Heart right ventricle (tissue), 16 donors: ENCODE measurements around the gene TNRC6B. TPM values are rescaled to one million over a fixed set of nuclear protein-coding genes. Genes with fewer than 3 reads are reported as not detected.

Source experiments
- ATAC-seq, 8 donors: fragments of 200-7000 bp; cut with Tn5 transposase; one replicate each; pipeline ENCODE4 v1.9.1; 2020; ENCODE audit warnings: mild to moderate bottlenecking in 8 of 8, moderate library complexity in 8 of 8, moderate number of reproducible peaks in 1 of 8
- DNase-seq, 2 donors: peaks; one replicate each; pipeline ENCODE4 v3.0.0-alpha.2; 2020
- H3K27ac ChIP-seq, 10 donors: fragments of 200-600 bp; sonication (generic) in 2 of 10; one replicate each; pipeline versions ENCODE4 v1.5.0 to v1.8.0; 2020 to 2022; ENCODE audit warnings: mild to moderate bottlenecking in 3 of 10
- H3K27me3 ChIP-seq, 7 donors: fragments of 200-600 bp; one replicate each; pipeline ENCODE4 v1.8.0; 2021 to 2022; ENCODE audit warnings: mild to moderate bottlenecking in 2 of 7
- H3K36me3 ChIP-seq, 9 donors: fragments of 200-600 bp; sonication (generic) in 1 of 9; one replicate each; pipeline versions ENCODE4 v1.5.0 to v1.8.0; 2020 to 2022; ENCODE audit warnings: mild to moderate bottlenecking in 2 of 9
- H3K4me1 ChIP-seq, 9 donors: fragments of 200-600 bp; sonication (generic) in 1 of 9; one replicate each; pipeline versions ENCODE4 v1.5.0 to v1.8.0; 2020 to 2022; ENCODE audit warnings: mild to moderate bottlenecking in 4 of 9
- H3K4me3 ChIP-seq, 10 donors: fragments of 200-600 bp; sonication (generic) in 2 of 10; one replicate each; pipeline versions ENCODE4 v1.5.0 to v1.8.0; 2020 to 2022; ENCODE audit warnings: mild to moderate bottlenecking in 7 of 10, moderate library complexity in 2 of 10
- H3K9me3 ChIP-seq, 11 donors: fragments of 200-600 bp in 10 of 11; sonication (generic) in 2 of 11; one replicate each; pipeline versions ENCODE4 v1.5.0 to v1.8.0; 2013 to 2022; ENCODE audit warnings: mild to moderate bottlenecking in 2 of 11, control low read depth in 1 of 11, moderate library complexity in 1 of 11
- CTCF ChIP-seq, 9 donors: fragments of 200-600 bp; sonication (generic) in 2 of 9; IDR thresholded peaks; one replicate each; pipeline versions ENCODE4 v1.5.0 to v1.8.0; 2021 to 2022; ENCODE audit warnings: antibody characterized with exemption in 9 of 9, mild to moderate bottlenecking in 5 of 9, moderate library complexity in 1 of 9
- WGBS, 2 donors: extraction: QIAGEN DNeasy Blood & Tissue Kit; methylation state at CpG; one replicate each; pipeline ENCODE4 v1.1.7; 2013; ENCODE audit warnings: inconsistent platforms in 1 of 2; 5-methylcytosine and 5-hydroxymethylcytosine counted together
- intact Hi-C, 10 donors: fragments of 100-400 bp; cut with DNase I; formaldehyde crosslinking; loops; one replicate each; pipeline versions ENCODE4 v1.11.1 to v1.14.2; 2022
- polyA plus RNA-seq, 2 donors: library from polyadenylated mRNA; stranded (reverse); fragments of 200-250 nt; gene quantifications; one replicate each; pipeline ENCODE4 v1.2.3, GENCODE V29; 2013
- total RNA-seq, 10 donors: library from RNA; stranded (reverse); fragmentation: NEBNext Ultra II Directional in 3 of 10; extraction: Animal tissue kit (Norgen Biotek cat#: 25700) in 3 of 10; gene quantifications; one replicate each; pipeline versions ENCODE4 v1.2.1 to v1.2.4, GENCODE V29; 2021 to 2023
- donor health status: Arrhythmogenic right ventricular cardiomyopathy.
- donor health status: ischemic (EF 13 %, LVEDD 7.1; RV severe dilation, severe dysfunction).
- donor health status: healthy with polysubstance abuse.
- donor health status: DM: no; HTN: yes; CAD: no.
- donor health status: DM: no; HTN: no; CAD: no.
- donor health status: ischemic (EF 25% LVEDD 6.9; RV normal size, moderate dysfunction).
- donor health status: ischemic (EF 25% LVEDD 5.7; RV mildly dilated, moderate dysfunction).
- donor health status: healthy.
- donor health status: DM: yes; HTN: yes; CAD: no.
- donor health status: Ischemic cardiomyopathy.
- donor health status: ischemic (EF 35%, LVEDD 5.7; RV mildly dilated, moderate dysfunction).
- donor health status: nonischemic (EF 11% LVEDD 7.7; RV severe dilation, severe dysfunction).
- donor health status: DM: yes; HTN: yes; CAD: no.
- donor health status: PGD.
- donor health status: ischemic (EF 29% LVEDD 5.4; RV normal size, mild dysfunction).
- donor health status: nonischemic (EF 23%, LVEDD 6.1; RV moderate dilation, normal function).

The TNRC6B gene
- total and polyA plus RNA-seq, 12 donors = 1.7 to 62.5 (median 53.9) TPM

DNA sequence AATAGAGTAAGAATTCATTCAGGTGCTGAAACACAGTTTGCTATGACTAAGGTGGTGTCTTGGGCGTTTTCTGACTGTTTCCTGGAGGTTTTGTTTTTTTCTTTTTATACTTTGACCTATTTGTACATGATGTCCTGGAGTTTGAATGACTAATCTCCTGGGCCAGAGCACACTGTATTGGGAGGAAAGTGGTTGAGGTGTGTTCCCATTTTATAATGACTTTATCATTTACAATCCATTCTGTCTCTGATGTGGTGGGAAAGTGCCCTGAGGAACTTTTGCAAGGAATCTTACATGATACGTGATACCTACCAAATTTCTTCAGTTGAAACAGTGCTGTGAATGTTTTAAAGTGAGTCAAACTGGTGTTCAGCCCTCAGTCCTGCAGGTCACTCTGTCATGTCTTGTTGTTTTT lies 80.8 kb downstream of the TNRC6B start:
- Histone ChIP-seq H3K4me1 (peaks cover 0 to 45% (median 24%) of the 10 kb centered on the region in 9 donors), H3K4me3 (no peak overlapping the region), H3K36me3 (peaks cover 0 to 41% (median 19%) of the 10 kb centered on the region in 9 donors), H3K9me3 (no peaks in the 10 kb centered on the region), H3K27ac (peak overlapping the region in 5 of 10 donors; percentile 9 to 77 (median 31)), H3K27me3 (no peaks in the 10 kb centered on the region)
- WGBS, 2 donors = 51 to 81% methylated on average over 2 of the region's 2 CpGs
- intact Hi-C loops = no loop called here
- ATAC-seq (peak in 5 of 8 donors; percentile 41 to 80 (median 77)), DNase-seq (no peak)
- TF ChIP-seq CTCF (IDR thresholded peaks at IDR 0.05) = no peak

DNA sequence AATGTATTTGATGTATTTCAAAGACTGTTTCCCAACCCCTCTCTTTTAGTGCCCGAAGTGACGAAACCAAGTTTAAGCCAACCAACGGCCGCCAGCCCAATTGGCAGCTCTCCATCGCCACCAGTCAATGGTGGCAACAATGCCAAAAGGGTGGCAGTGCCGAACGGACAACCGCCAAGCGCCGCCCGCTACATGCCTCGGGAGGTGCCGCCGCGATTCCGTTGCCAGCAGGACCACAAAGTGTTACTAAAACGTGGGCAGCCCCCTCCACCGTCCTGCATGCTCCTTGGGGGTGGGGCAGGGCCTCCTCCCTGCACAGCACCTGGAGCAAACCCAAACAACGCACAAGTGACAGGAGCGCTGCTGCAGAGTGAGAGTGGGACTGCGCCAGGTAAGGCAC lies 84.1 kb downstream of the TNRC6B start:
- intact Hi-C loops = loop anchor here in 1 of 10 donors (2.0 kb wide), 1 partner anchor 23 kb away; no protein-coding TSS in a partner anchor
- no peak for ATAC-seq
- peaks cover 0 to 61% (median 22%) of the 10 kb centered on the region in 9 donors for H3K36me3 ChIP-seq

GRCh38 chr22:40263191-40263590 lies 85.5 kb downstream of the TNRC6B start:
- H3K4me3 ChIP-seq = no peak overlapping the region
- peak overlapping the region in 4 of 10 donors; percentile 26 to 59 (median 50) for H3K27ac ChIP-seq
- DNase-seq (peak in 1 of 2 donors; percentile 45), ATAC-seq (peak in 7 of 8 donors; percentile 51 to 84 (median 76))
- no peaks in the 10 kb centered on the region for H3K27me3 ChIP-seq
- H3K9me3 ChIP-seq = no peaks in the 10 kb centered on the region
- 56 to 63% methylated on average over 7 of the region's 7 CpGs for WGBS, 2 donors
- peaks cover 0 to 74% (median 27%) of the 10 kb centered on the region in 9 donors for H3K36me3 ChIP-seq
- no peak for TF ChIP-seq CTCF (IDR thresholded peaks at IDR 0.05)
- H3K4me1 ChIP-seq = peaks cover 0 to 57% (median 24%) of the 10 kb centered on the region in 9 donors
- intact Hi-C loops = loop anchor here in 1 of 10 donors (2.0 kb wide), 1 partner anchor 24 kb away; no protein-coding TSS in a partner anchor

More for the DNA sequence above, 84.1 kb downstream of the TNRC6B start:
- H3K27me3 ChIP-seq = no peaks in the 10 kb centered on the region
- no peak overlapping the region for H3K27ac ChIP-seq
- TF ChIP-seq CTCF (IDR thresholded peaks at IDR 0.05) = no peak
- H3K9me3 ChIP-seq = no peaks in the 10 kb centered on the region
- no peak for DNase-seq
- peaks cover 0 to 62% (median 26%) of the 10 kb centered on the region in 9 donors for H3K4me1 ChIP-seq
- WGBS, 2 donors = 94 to 95% methylated on average over 21 of the region's 21 CpGs
- H3K4me3 ChIP-seq = no peak overlapping the region

DNA sequence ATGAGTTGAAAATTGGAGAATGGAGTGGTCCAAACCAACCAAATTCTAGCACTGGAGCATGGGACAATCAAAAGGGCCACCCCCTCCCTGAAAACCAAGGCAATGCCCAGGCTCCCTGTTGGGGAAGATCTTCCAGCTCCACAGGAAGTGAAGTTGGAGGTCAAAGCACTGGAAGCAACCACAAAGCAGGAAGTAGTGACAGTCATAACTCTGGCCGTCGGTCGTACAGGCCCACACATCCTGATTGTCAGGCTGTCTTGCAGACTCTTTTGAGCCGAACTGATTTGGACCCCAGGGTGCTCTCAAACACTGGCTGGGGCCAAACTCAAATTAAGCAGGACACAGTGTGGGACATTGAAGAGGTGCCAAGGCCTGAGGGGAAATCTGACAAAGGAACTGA lies 88.1 kb downstream of the TNRC6B start:
- intact Hi-C loops = no loop called here
- WGBS, 2 donors = 54 to 59% methylated on average over 4 of the region's 4 CpGs
- DNase-seq (no peak), ATAC-seq (peak in 4 of 8 donors; percentile 26 to 45 (median 30))
- Histone ChIP-seq H3K36me3 (peaks cover 0 to 87% (median 18%) of the 10 kb centered on the region in 9 donors), H3K27me3 (no peaks in the 10 kb centered on the region), H3K27ac (peak overlapping the region in 3 of 10 donors; percentile 18 to 35 (median 23)), H3K9me3 (no peaks in the 10 kb centered on the region), H3K4me1 (peaks cover 0 to 41% (median 15%) of the 10 kb centered on the region in 9 donors), H3K4me3 (no peak overlapping the region)
- no peak for TF ChIP-seq CTCF (IDR thresholded peaks at IDR 0.05)
